Kidney tubule cell (primary cell): ENCODE measurements around the gene EGFR.

ENCODE experiments used
- DNase-seq: peaks from one replicate; pipeline ENCODE4 v3.0.0-alpha.2; 2018; ENCODE audit warnings: low spot score

EGFR gene

GRCh38 chr7:55018361-55019190, at the start of gene EGFR:
TSS of gene EGFR (plus strand) at chr7:55019017. CDS start at chr7:55019278, 261 bp downstream.
- DNase-seq, result peak; percentile 90

- peak; percentile 37 for DNase-seq
Measured at GRCh38 chr7:54969208-54969967, 49.4 kb upstream of the EGFR start.

DNA sequence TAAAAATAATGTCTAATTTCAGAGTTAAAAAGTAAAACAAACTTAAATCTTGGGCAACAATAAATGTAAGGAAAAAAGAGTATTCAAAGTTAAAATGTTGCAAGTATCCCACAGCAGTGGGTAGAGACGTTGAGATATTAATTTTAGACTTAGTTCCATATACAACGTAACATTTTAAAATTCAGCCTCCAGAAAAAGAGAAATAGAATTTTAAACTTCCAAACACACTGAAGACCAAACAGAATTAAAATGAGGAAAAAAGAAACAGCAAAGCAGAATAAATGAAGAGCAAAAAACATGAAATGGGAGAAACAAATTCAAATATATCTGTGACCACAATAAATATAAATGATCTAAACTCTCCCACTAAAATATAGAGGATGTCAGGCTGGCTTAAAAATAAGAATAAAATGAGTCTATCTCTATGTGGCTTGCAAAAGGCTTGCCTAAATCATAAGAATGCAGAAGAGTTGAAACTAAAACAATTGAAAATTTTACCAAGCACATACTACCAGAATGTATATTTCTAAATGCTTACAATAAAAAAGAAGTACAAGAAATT, 46.0 kb upstream of the EGFR start:
- DNase-seq, result no peak

GRCh38 chr7:54978364-54979116, 40.3 kb upstream of the EGFR start:
- no peak for DNase-seq

- DNase-seq, result no peak
Measured at GRCh38 chr7:54980521-54980920, 38.3 kb upstream of the EGFR start.

GRCh38 chr7:54981913-54982312, 36.9 kb upstream of the EGFR start:
- DNase-seq, result no peak

- peak; percentile 96 for DNase-seq
Measured at GRCh38 chr7:54985426-54986330, 33.1 kb upstream of the EGFR start.

GRCh38 chr7:54986716-54987115, 32.1 kb upstream of the EGFR start:
- DNase-seq, result no peak

DNA sequence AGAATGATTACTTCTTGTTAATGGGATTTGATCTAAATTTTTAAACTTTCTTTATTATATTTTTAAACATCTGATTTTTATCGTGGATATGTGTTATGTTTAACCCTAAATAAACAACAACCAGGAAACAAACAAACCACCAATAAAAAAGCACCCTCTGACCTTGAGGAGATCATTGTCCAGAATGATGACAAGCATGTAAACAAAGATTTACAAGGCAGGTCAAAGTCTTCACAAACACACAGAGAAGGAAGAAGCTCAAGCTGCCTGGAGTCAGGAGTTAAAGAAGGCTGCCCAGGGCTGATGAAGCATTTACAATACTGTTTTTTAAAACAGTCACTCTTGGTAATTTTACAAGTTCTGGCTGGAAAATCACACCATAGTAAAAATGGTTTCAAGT, 31.0 kb upstream of the EGFR start:
- no peak for DNase-seq

DNA sequence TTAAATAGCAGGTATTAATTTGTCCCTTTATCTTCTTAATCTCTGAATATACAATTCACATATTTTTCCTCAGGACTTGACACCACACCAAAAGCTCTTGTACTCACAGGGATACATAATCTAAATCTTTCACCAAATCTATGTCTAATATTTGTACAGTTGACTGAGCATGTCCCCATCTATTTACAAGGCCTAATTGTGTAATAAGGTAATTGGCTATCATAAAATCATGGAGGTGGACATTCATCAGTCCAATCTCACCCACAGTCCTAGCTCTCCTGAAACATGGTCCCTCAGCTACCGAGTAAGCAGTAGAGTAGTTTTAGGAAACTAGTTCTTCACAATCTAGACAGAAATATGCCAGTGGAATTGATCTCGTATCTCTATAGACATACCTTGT, 30.3 kb upstream of the EGFR start:
- DNase-seq, result no peak

DNA sequence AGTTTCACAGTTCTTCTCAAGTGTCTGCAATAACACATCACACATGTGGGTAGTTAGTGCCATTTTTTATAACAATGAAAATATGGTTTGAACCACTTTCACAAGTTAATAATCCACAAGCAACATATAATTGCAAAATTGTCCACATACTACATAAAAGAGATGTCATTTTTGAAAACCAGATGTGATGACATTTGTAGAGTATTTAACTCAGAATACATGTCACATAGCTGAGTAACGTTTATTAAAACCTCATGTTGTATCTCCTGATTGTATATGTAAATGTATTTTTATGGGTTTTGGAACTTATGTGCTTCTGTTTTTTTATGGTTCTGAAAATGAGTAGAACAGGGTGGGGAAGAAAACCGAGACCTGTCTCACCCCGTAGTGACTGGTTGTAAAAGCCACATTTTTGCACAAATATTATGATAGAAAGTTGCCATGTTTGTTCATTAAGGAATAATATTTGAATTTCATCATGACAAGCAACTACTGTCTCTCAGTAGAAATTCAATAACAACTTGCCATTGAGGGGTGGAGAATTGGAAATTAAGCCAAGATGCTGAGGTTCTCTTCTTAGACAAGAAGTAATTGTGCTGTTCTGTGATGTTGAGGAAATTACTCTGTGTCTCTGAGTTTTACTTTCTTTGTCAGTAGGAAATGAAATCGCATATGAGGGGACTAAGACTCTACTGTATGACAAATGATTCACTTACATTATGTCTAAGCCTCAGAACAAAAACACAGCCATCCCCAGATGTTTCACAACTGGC, 29.2 kb upstream of the EGFR start:
- DNase-seq, result no peak

- no peak for DNase-seq
Measured at GRCh38 chr7:54991341-54991740, 27.5 kb upstream of the EGFR start.

DNA sequence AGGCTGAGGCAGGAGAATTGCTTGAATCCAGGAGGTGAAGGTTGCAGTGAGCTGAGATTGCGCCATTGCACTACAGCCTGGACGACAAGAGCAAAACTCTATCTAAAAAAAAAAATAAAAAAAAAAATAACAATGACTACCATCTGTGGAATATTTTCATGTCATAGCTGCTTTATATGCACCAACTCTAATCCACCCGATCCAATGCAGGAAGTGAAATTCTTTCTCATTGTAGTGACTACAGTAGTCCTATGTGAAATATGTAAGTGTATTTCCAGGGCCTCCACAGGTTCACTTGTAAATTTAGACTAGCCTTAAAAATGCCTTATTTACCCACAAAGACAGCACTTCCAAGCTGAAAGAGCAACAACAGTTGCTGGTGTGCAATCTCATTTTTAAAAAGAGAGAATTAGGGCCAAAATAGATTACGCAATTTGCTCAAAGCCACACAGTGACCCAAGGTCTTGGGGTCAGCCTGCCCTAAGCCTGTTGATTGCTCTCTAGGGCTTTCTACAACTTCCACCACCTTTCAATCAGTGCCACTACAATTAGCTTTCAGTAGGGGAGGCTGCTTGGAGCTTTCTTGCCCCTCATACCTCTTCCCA, 25.8 kb upstream of the EGFR start:
- DNase-seq, result no peak

GRCh38 chr7:54995166-54995565, 23.7 kb upstream of the EGFR start:
- peak; percentile 84 for DNase-seq

DNA sequence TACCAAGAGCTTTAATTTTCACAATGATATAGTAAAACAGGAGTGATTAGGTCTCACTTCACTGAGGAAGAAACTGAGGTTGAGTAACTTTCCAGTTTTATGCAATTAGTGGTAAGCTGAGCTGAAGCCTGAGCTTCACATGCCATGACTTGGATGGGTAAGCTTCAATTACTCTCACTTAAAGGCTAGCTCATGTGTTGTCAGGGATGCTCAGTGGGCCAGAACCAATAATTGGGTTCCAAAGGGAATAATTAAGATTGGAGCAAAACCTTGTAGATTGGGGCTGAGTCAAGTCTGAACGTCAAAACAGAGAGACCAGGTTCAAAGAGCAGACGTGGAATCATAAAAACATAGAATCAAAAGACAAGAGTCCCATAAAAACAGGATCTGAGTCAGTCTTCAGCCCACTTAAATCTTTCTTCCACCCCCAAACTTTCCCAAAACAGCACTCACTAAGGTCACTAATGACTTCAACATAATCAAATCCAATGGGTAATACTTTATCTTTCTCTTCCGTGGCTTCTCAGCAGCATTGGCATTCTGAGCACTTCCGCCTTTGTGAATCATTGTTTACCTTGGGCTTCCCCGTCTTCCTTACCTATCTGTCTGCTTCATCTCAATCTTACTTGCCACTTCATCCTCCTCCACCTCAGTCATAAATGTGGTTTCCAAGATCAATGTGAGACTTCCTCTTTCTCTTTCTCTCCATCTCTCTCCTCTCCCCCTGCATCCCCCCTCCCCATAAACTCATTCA, 23.0 kb upstream of the EGFR start:
- peak; percentile 91 for DNase-seq

DNA sequence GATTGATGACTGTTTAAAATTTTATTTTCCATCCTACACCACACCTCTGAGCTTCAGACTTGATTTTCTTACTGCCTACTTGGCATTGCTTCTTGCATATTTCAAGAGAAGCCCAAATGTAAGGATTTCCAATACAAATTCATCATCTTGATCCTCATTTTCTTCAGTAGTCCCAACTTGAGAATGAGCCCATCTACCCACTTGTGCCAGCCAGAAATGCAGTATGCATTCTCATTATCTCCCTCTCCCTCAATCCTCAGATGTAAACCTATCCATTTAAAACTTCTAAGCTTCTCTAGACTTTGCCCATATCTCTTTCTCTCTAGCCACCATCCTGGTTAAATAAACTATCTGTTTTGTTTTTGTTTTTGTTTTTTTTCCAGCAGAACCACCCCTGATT, 22.4 kb upstream of the EGFR start:
- DNase-seq, result no peak

- no peak for DNase-seq
Measured at GRCh38 chr7:55004579-55004978, 14.2 kb upstream of the EGFR start.

DNA sequence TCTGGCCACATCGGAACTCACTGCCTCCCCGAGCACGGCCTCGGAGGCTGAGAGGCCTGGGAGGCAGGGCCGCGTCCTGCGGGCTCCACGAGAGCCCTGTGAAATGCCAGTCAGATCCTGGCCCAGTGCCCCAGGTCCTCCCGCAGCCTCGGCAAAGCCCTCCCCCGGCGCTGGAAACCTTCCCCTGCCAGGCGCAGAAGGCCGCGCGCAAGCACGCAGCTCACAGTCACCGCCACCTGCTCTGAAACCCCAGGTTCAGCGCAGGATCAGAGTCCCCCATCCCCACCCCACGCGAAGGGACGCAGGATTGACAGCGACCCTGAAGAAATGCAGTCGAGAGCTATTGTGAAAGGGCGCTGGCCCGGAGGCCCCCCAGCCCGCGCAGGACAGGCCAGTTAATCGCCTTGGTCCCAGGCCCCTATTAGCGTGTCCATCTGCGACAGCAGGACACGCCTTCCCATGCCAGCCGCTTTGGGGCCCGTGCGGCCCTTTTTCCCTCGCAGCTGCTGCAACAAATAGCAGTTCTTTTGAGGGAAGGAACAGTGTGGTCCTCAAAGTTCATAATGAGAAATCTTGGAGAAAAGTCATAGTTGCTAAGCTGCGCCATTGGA, 13.5 kb upstream of the EGFR start:
- DNase-seq, result no peak

- DNase-seq, result no peak
Measured at GRCh38 chr7:55006499-55006898, 12.3 kb upstream of the EGFR start.
